IMR-90 (cell line): ENCODE results near the gene STK17A. TPM values are rescaled to one million over a fixed set of nuclear protein-coding genes. Genes with fewer than 3 reads are reported as not detected.

ENCODE experiments used
- ATAC-seq: fragments of 200-7000 bp; cut with Tn5 transposase; 2 replicates; pipeline ENCODE4 v1.9.1; 2020; ENCODE audit warnings: low read depth, mild to moderate bottlenecking, moderate library complexity
- BruUV-seq: library from RNA; stranded (reverse); fragments of 400-500 nt; replicated peaks from 2 replicates; lab custom pipeline; 2021; lab: Mats Ljungman, UMichigan
- CTCF ChIA-PET: fragments of 300-600 bp; formaldehyde crosslinking; extraction: SDS; loops from one replicate; lab custom pipeline; 2021; ENCODE audit warnings: antibody characterized with exemption; lab: Yijun Ruan, JAX
- POLR2A ChIA-PET: fragments of 300-600 bp; sonication (Branson Sonifier 250); formaldehyde crosslinking; loops from one replicate; lab custom pipeline; 2022; ENCODE audit warnings: antibody characterized with exemption; ENCODE audit not compliant: unreplicated experiment; lab: Charles Lee
- DNase-seq: peaks from one replicate; pipeline ENCODE4 v3.0.0; 2013
- H2AFZ ChIP-seq: replicated peaks from 2 replicates; pipeline ENCODE3; 2013; ENCODE audit warnings: low read length, mild to moderate bottlenecking; ENCODE audit not compliant: poor library complexity
- H2AK5ac ChIP-seq: 2 replicates; pipeline ENCODE4 v1.6.1; 2013; ENCODE audit warnings: low read depth, low read length, inconsistent platforms
- H2AK9ac ChIP-seq: replicated peaks from 2 replicates; pipeline ENCODE3; 2013; ENCODE audit warnings: mild to moderate bottlenecking, low read depth, low read length, moderate library complexity; ENCODE audit not compliant: poor library complexity
- H2BK120ac ChIP-seq: 2 replicates; pipeline ENCODE4 v1.6.1; 2013; ENCODE audit warnings: low read depth, low read length, inconsistent platforms
- H2BK15ac ChIP-seq: 3 replicates; pipeline ENCODE4 v1.6.1; 2013; ENCODE audit warnings: low read depth, low read length, inconsistent platforms
- H2BK20ac ChIP-seq: 2 replicates; pipeline ENCODE4 v1.6.1; 2013; ENCODE audit warnings: low read depth, mild to moderate bottlenecking, inconsistent platforms, low read length, moderate library complexity
- H2BK5ac ChIP-seq: 2 replicates; pipeline ENCODE4 v1.6.1; 2013; ENCODE audit warnings: mild to moderate bottlenecking, low read depth, low read length, inconsistent platforms; ENCODE audit not compliant: poor library complexity, severe bottlenecking
- H3K14ac ChIP-seq: replicated peaks from 2 replicates; pipeline ENCODE4 v1.6.1; 2013; ENCODE audit warnings: low read depth, low read length, inconsistent platforms
- H3K18ac ChIP-seq: 2 replicates; pipeline ENCODE4 v1.6.1; 2013; ENCODE audit warnings: low read depth, low read length, control low read depth
- H3K23ac ChIP-seq: 2 replicates; pipeline ENCODE4 v1.6.1; 2013; ENCODE audit warnings: low read depth, low read length, inconsistent platforms
- H3K27ac ChIP-seq: 2 replicates; pipeline ENCODE4 v1.5.1; 2013; ENCODE audit warnings: mild to moderate bottlenecking, control low read depth, low read length; ENCODE audit not compliant: insufficient read depth
- H3K27me3 ChIP-seq: 2 replicates; pipeline ENCODE4 v1.6.1; 2013; ENCODE audit warnings: low read length; ENCODE audit not compliant: control insufficient read depth, insufficient read depth
- H3K36me3 ChIP-seq: 2 replicates; pipeline ENCODE4 v1.6.1; 2013; ENCODE audit warnings: low read length, mixed read lengths; ENCODE audit not compliant: control insufficient read depth, insufficient read depth
- H3K4ac ChIP-seq: 2 replicates; pipeline ENCODE4 v1.6.1; 2013; ENCODE audit warnings: low read depth, low read length, inconsistent platforms
- H3K4me1 ChIP-seq: 2 replicates; pipeline ENCODE4 v1.6.1; 2013; ENCODE audit warnings: low read length, mixed read lengths; ENCODE audit not compliant: control insufficient read depth, insufficient read depth
- H3K4me2 ChIP-seq: 2 replicates; pipeline ENCODE4 v1.6.1; 2013; ENCODE audit warnings: low read depth, mild to moderate bottlenecking, control low read depth, low read length, moderate library complexity
- H3K4me3 ChIP-seq: 2 replicates; pipeline ENCODE4 v1.5.1; 2013; ENCODE audit warnings: low read depth, mild to moderate bottlenecking, control low read depth, low read length, moderate library complexity; ENCODE audit not compliant: insufficient read depth
- H3K56ac ChIP-seq: 2 replicates; pipeline ENCODE4 v1.6.1; 2013; ENCODE audit warnings: low read length, inconsistent platforms; ENCODE audit not compliant: insufficient read depth; ENCODE audit errors: extremely low read depth
- H3K79me1 ChIP-seq, 2 experiments: 2 replicates each; pipeline ENCODE4 v1.6.1; 2013; ENCODE audit warnings: low read length in 2 of 2, inconsistent platforms in 1 of 2, low read depth in 1 of 2
- H3K9ac ChIP-seq: 2 replicates; pipeline ENCODE4 v1.6.1; 2013; ENCODE audit warnings: low read depth, low read length, control low read depth
- H3K9me1 ChIP-seq: 2 replicates; pipeline ENCODE4 v1.6.1; 2013; ENCODE audit warnings: low read length, inconsistent platforms; ENCODE audit not compliant: insufficient read depth
- H3K9me3 ChIP-seq: 2 replicates; pipeline ENCODE4 v1.6.1; 2013; ENCODE audit warnings: low read length; ENCODE audit not compliant: control insufficient read depth, insufficient read depth
- H4K20me1 ChIP-seq: 2 replicates; pipeline ENCODE4 v1.6.1; 2013; ENCODE audit warnings: low read length, inconsistent platforms; ENCODE audit not compliant: insufficient read depth
- H4K5ac ChIP-seq: 2 replicates; pipeline ENCODE4 v1.6.1; 2013; ENCODE audit warnings: mild to moderate bottlenecking, low read depth, low read length, control low read depth
- H4K8ac ChIP-seq, 2 experiments: 2 replicates each; pipeline ENCODE4 v1.6.1; 2013; ENCODE audit warnings: low read depth in 2 of 2, low read length in 2 of 2, control low read depth in 1 of 2, inconsistent platforms in 1 of 2
- H4K91ac ChIP-seq: 2 replicates; pipeline ENCODE4 v1.6.1; 2013; ENCODE audit warnings: low read depth, low read length, inconsistent platforms; ENCODE audit not compliant: insufficient read depth
- BHLHE40 ChIP-seq: fragments of 150-350 bp; IDR thresholded peaks from 2 replicates; pipeline ENCODE4 v1.6.1; 2016; ENCODE audit warnings: mild to moderate bottlenecking, low read depth, low read length
- CEBPB ChIP-seq: IDR thresholded peaks from 2 replicates; pipeline ENCODE4 v1.6.1; 2012; ENCODE audit warnings: low read depth, low read length, improper control_type of control experiment
- CTCF ChIP-seq: conservative IDR thresholded peaks from 2 replicates; pipeline ENCODE4 v1.5.1; 2012; ENCODE audit warnings: mild to moderate bottlenecking, low read depth, low read length, improper control_type of control experiment
- ELK1 ChIP-seq: fragments of 150-350 bp; IDR thresholded peaks from 2 replicates; pipeline ENCODE4 v1.6.1; 2016; ENCODE audit warnings: low read depth, mild to moderate bottlenecking, low read length, moderate library complexity, borderline replicate concordance
- MAFK ChIP-seq: IDR thresholded peaks from 2 replicates; pipeline ENCODE4 v1.6.1; 2012; ENCODE audit warnings: low read depth, low read length, improper control_type of control experiment
- MAZ ChIP-seq: IDR thresholded peaks from 2 replicates; pipeline ENCODE4 v1.6.1; 2012; ENCODE audit warnings: low read depth, mild to moderate bottlenecking, low read length, improper control_type of control experiment, moderate library complexity, borderline replicate concordance
- MXI1 ChIP-seq: IDR thresholded peaks from 2 replicates; pipeline ENCODE4 v1.6.1; 2012; ENCODE audit warnings: low read depth, mild to moderate bottlenecking, low read length, moderate library complexity, borderline replicate concordance
- NFE2L2 ChIP-seq: fragments of 150-350 bp; IDR thresholded peaks from 2 replicates; pipeline ENCODE4 v1.6.1; 2016; ENCODE audit warnings: low read depth, mild to moderate bottlenecking, low read length
- POLR2A ChIP-seq: IDR thresholded peaks from 2 replicates; pipeline ENCODE4 v1.6.1; 2012; ENCODE audit warnings: mild to moderate bottlenecking, low read depth, low read length
- RCOR1 ChIP-seq: IDR thresholded peaks from 2 replicates; pipeline ENCODE4 v1.6.1; 2012; ENCODE audit warnings: mild to moderate bottlenecking, low read length, improper control_type of control experiment; ENCODE audit not compliant: insufficient replicate concordance
- WGBS, 2 experiments: methylation state at CpG; one replicate each; pipeline versions ENCODE4 v1.1.5 to v1.1.7; 2013; ENCODE audit warnings: missing lambda C conversion rate in 2 of 2; ENCODE audit not compliant: insufficient read length in 1 of 2; ENCODE audit errors: extremely low coverage in 2 of 2; 5-methylcytosine and 5-hydroxymethylcytosine counted together
- dilution Hi-C: fragments of 300-500 bp; cut with HindIII; formaldehyde crosslinking; loops from one replicate; pipeline ENCODE4 v1.14.3; 2018; ENCODE audit warnings: low sequenced_read_pairs; ENCODE audit not compliant: unreplicated experiment
- in situ Hi-C: fragments of 300-500 bp; cut with MboI; formaldehyde crosslinking; loops from 3 replicates; pipeline ENCODE4 v1.14.3; 2019; ENCODE audit warnings: low sequenced_read_pairs, inconsistent platforms, mixed read lengths
- intact Hi-C: fragments of 100-400 bp; cut with micrococcal nuclease; formaldehyde crosslinking; loops from 2 replicates; pipeline ENCODE4 v1.10.0; 2022
- polyA plus RNA-seq, 3 experiments: library from polyadenylated mRNA; depleted of rRNA; stranded (reverse); fragments of >200 nt; gene quantifications; 2 replicates each; pipeline ENCODE4 v1.2.3, GENCODE V29; 2012; ENCODE audit warnings: low replicate concordance in 1 of 3
- total RNA-seq: library from RNA; depleted of rRNA; stranded (reverse); fragments of >200 nt; gene quantifications from 2 replicates; pipeline ENCODE4 v1.2.3, GENCODE V29; 2012

STK17A gene
- total and polyA plus RNA-seq, 2 of the 4 experiments (the other 2 are of a cell fraction): 40.5 to 50.5 TPM

GRCh38 chr7:43584195-43584586, 1.3 kb downstream of the STK17A start:
- H3K4me2 ChIP-seq: peak overlapping the region; percentile 76
- peaks cover 56% of the 10 kb centered on the region for H4K20me1 ChIP-seq
- H3K27me3 ChIP-seq: peaks cover 2% of the 10 kb centered on the region; the same call in 1 of the 2 replicates
- ATAC-seq (no peak; the same call in 1 of the 2 replicates), DNase-seq (peak; percentile 71)
- BruUV-seq: TSS peak; percentile 42
- H3K9me3 ChIP-seq: no peaks in the 10 kb centered on the region
- H2BK5ac ChIP-seq: peak overlapping the region; percentile 65
- H3K18ac ChIP-seq: peak overlapping the region; percentile 1; the same call in 1 of the 2 replicates
- no peak overlapping the region for H2BK15ac ChIP-seq
- H4K91ac ChIP-seq: peak overlapping the region; percentile 5; the same call in 1 of the 2 replicates
- peak overlapping the region; percentile 62 for H3K14ac ChIP-seq
- ChIA-PET POLR2A (interaction anchor here (0.6 kb wide), 1 partner anchor 34 kb away, joined by 11 read pairs; no protein-coding TSS in a partner anchor), CTCF (interaction anchor here (1.3 to 1.5 kb wide), 2 partner anchors 114 to 116 kb away, joined by 5 to 13 read pairs; no protein-coding TSS in a partner anchor)
- peak overlapping the region; percentile 57 for H3K4ac ChIP-seq
- TF ChIP-seq MAFK (no peak), POLR2A (no peak; the same call in 1 of the 2 replicates), RCOR1 (no peak), CEBPB (peak; percentile 91), MAZ (no peak), CTCF (no peak), NFE2L2 (no peak), ELK1 (no peak), BHLHE40 (no peak), MXI1 (peak; percentile 99)
- H2AK5ac ChIP-seq: peak overlapping the region; percentile 5
- peak overlapping the region; percentile 29 for H2BK120ac ChIP-seq
- peak overlapping the region; percentile 89; the same call in 1 of the 2 replicates for H3K56ac ChIP-seq
- no peaks in the 10 kb centered on the region for H3K36me3 ChIP-seq
- H3K23ac ChIP-seq: peak overlapping the region; percentile 80
- peak overlapping the region in 1 of 2 experiments; percentile 22; a peak in 1 of 4 replicates for H4K8ac ChIP-seq
- in situ Hi-C loops (loop anchor here (5.0 kb wide), 2 partner anchors 118 to 253 kb away; no protein-coding TSS in a partner anchor), dilution Hi-C loops (no loop called here), intact Hi-C loops (loop anchor here (10.0 kb wide), 1 partner anchor 649 kb away; the partner anchor contains the start of genes MRPL32 and PSMA2)
- H3K9ac ChIP-seq: peak overlapping the region; percentile 54
- 0 out of 2 replicates have a peak, but pooled peaks cover 5% of the 10 kb centered on the region for H3K9me1 ChIP-seq
- H2AFZ ChIP-seq: peak overlapping the region; percentile 0
- H3K27ac ChIP-seq: peak overlapping the region; percentile 78
- H2BK20ac ChIP-seq: no peak overlapping the region
- H3K79me1 ChIP-seq: peaks cover 0 to 23% of the 10 kb centered on the region in 2 experiments; a peak in 2 of 4 replicates
- H4K5ac ChIP-seq: no peak overlapping the region
- peaks cover 3% of the 10 kb centered on the region for H3K4me1 ChIP-seq
- peak overlapping the region; percentile 3 for H2AK9ac ChIP-seq
- peak overlapping the region; percentile 91 for H3K4me3 ChIP-seq
- WGBS, 2 experiments: 13% methylated on average over 3 of the region's 8 CpGs; no CpG with 5 or more reads in 1 of the 2 experiments
